ENCODE data around the gene NADK. TPM values are rescaled to one million over a fixed set of nuclear protein-coding genes. Genes with fewer than 3 reads are reported as not detected.

The NADK gene
- total RNA-seq, 1 donor from 2014 or later, result 84.5 TPM

- H3K27me3 Mint-ChIP-seq (ENCODE audit: low read depth), result no peaks in the 10 kb centered on the region
- no peak for DNase-seq (ENCODE audit: low spot score)
- H3K36me3 Mint-ChIP-seq (ENCODE audit: low read depth), result peaks cover 72% of the 10 kb centered on the region
- no peak overlapping the region for H3K4me3 Mint-ChIP-seq (ENCODE audit: low read depth)
- H3K27ac Mint-ChIP-seq, result no peak overlapping the region
- intact Hi-C loops (cut with micrococcal nuclease), result no loop called here
- peaks cover 8% of the 10 kb centered on the region for H3K4me1 Mint-ChIP-seq (ENCODE audit: low read depth)
- H3K9me3 Mint-ChIP-seq, result peaks cover 24% of the 10 kb centered on the region
These were observed 7.2 kb downstream of the NADK start for GRCh38 chr1:1771096-1771495.

- no peak for DNase-seq (ENCODE audit: low spot score)
- Mint-ChIP-seq H3K27ac (no peak overlapping the region), H3K4me1 (ENCODE audit: low read depth) (peaks cover 2% of the 10 kb centered on the region), H3K4me3 (ENCODE audit: low read depth) (no peak overlapping the region), H3K9me3 (peaks cover 24% of the 10 kb centered on the region), H3K27me3 (ENCODE audit: low read depth) (no peaks in the 10 kb centered on the region), H3K36me3 (ENCODE audit: low read depth) (peaks cover 64% of the 10 kb centered on the region)
- intact Hi-C loops (cut with micrococcal nuclease), result no loop called here
These were observed 8.2 kb downstream of the NADK start for GRCh38 chr1:1770102-1770501.

GRCh38 chr1:1768249-1768992, 9.8 kb downstream of the NADK start:
- Mint-ChIP-seq H3K27me3 (ENCODE audit: low read depth) (no peaks in the 10 kb centered on the region), H3K4me1 (ENCODE audit: low read depth) (peaks cover 2% of the 10 kb centered on the region), H3K4me3 (ENCODE audit: low read depth) (no peak overlapping the region), H3K9me3 (peaks cover 24% of the 10 kb centered on the region), H3K36me3 (ENCODE audit: low read depth) (peaks cover 64% of the 10 kb centered on the region), H3K27ac (no peak overlapping the region)
- no peak for DNase-seq (ENCODE audit: low spot score)
- intact Hi-C loops (cut with micrococcal nuclease), result no loop called here

DNA sequence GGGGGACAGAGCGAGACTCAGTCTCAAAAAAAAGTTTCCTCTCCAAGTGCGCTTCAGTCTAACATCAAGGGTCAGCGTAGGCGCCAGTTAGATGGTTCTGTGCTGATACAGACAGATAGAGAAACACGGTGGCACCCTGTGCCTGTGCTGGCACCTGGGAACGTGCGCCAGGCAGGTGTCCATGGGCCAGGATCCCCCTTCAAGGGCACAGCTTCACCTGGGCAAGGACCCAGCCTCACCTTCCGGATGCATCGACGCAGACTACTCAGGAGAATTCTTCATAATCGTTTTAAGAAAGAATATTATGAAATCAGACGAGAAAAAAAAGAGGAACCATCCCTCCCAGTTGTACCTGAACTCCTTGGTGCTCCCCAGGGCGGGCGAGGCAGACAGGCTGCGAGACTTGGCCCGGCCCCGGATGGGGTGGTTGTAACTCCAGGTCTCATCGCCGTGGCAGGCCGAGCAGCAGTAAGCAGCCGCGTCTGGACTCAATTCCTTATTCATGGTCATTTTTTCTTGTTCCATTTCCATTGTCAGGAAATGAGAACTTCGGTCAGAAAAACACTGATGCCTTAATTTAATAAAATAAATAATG, 13.3 kb downstream of the NADK start:
- H3K9me3 Mint-ChIP-seq, result peaks cover 9% of the 10 kb centered on the region
- intact Hi-C loops (cut with micrococcal nuclease), result no loop called here
- DNase-seq (ENCODE audit: low spot score), result no peak
- H3K36me3 Mint-ChIP-seq (ENCODE audit: low read depth), result peaks cover 61% of the 10 kb centered on the region
- H3K4me3 Mint-ChIP-seq (ENCODE audit: low read depth), result no peak overlapping the region
- no peak overlapping the region for H3K27ac Mint-ChIP-seq
- H3K4me1 Mint-ChIP-seq (ENCODE audit: low read depth), result peaks cover 2% of the 10 kb centered on the region
- H3K27me3 Mint-ChIP-seq (ENCODE audit: low read depth), result no peaks in the 10 kb centered on the region

- H3K27me3 Mint-ChIP-seq (ENCODE audit: low read depth), result no peaks in the 10 kb centered on the region
- peaks cover 57% of the 10 kb centered on the region for H3K36me3 Mint-ChIP-seq (ENCODE audit: low read depth)
- no peak for DNase-seq (ENCODE audit: low spot score)
- peaks cover 2% of the 10 kb centered on the region for H3K4me1 Mint-ChIP-seq (ENCODE audit: low read depth)
- H3K4me3 Mint-ChIP-seq (ENCODE audit: low read depth), result no peak overlapping the region
- H3K27ac Mint-ChIP-seq, result no peak overlapping the region
- H3K9me3 Mint-ChIP-seq, result peaks cover 6% of the 10 kb centered on the region
- intact Hi-C loops (cut with micrococcal nuclease), result no loop called here
These were observed 14.3 kb downstream of the NADK start for GRCh38 chr1:1763657-1764621.

- intact Hi-C loops (cut with micrococcal nuclease), result no loop called here
- H3K36me3 Mint-ChIP-seq (ENCODE audit: low read depth), result peaks cover 44% of the 10 kb centered on the region
These were observed 16.5 kb downstream of the NADK start for GRCh38 chr1:1761504-1762376.

DNA sequence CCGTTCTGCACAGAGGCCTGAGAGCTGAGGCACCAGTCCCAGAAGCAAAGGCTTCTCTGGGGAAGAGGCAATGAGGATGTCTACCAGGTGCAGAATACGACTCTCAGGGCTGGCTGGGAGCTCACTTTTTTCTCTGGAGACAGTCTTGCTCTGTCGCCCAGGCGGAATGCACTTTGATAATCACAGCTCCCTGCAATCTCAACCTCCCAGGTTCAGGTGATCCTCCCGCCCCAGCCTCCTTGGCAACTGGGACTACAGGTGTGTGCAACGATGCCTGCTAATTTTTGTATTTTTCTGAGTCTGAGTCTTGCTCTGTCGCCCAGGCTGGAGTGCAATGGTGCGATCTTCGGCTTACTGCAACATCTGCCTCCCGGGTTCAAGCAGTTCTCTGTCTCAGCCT, 17.6 kb downstream of the NADK start:
- intact Hi-C loops (cut with micrococcal nuclease), result no loop called here
- Mint-ChIP-seq H3K9me3 (no peaks in the 10 kb centered on the region), H3K27ac (no peak overlapping the region), H3K36me3 (ENCODE audit: low read depth) (peaks cover 50% of the 10 kb centered on the region), H3K4me1 (ENCODE audit: low read depth) (no peaks in the 10 kb centered on the region), H3K27me3 (ENCODE audit: low read depth) (no peaks in the 10 kb centered on the region), H3K4me3 (ENCODE audit: low read depth) (no peak overlapping the region)
- DNase-seq (ENCODE audit: low spot score), result no peak

More at GRCh38 chr1:1761504-1762376, 16.5 kb downstream of the NADK start:
- H3K27me3 Mint-ChIP-seq (ENCODE audit: low read depth), result no peaks in the 10 kb centered on the region
- H3K9me3 Mint-ChIP-seq, result no peaks in the 10 kb centered on the region
- H3K4me3 Mint-ChIP-seq (ENCODE audit: low read depth), result no peak overlapping the region
- H3K4me1 Mint-ChIP-seq (ENCODE audit: low read depth), result no peaks in the 10 kb centered on the region
- no peak overlapping the region for H3K27ac Mint-ChIP-seq
- no peak for DNase-seq (ENCODE audit: low spot score)

GRCh38 chr1:1760345-1760650, 18.0 kb downstream of the NADK start:
- Mint-ChIP-seq H3K36me3 (ENCODE audit: low read depth) (peaks cover 50% of the 10 kb centered on the region), H3K4me3 (ENCODE audit: low read depth) (no peak overlapping the region), H3K9me3 (no peaks in the 10 kb centered on the region), H3K4me1 (ENCODE audit: low read depth) (no peaks in the 10 kb centered on the region), H3K27ac (no peak overlapping the region), H3K27me3 (ENCODE audit: low read depth) (no peaks in the 10 kb centered on the region)
- intact Hi-C loops (cut with micrococcal nuclease), result no loop called here
- DNase-seq (ENCODE audit: low spot score), result no peak

GRCh38 chr1:1759456-1760344, 18.6 kb downstream of the NADK start:
- no peak overlapping the region for H3K4me3 Mint-ChIP-seq (ENCODE audit: low read depth)
- no peak overlapping the region for H3K27ac Mint-ChIP-seq
- H3K4me1 Mint-ChIP-seq (ENCODE audit: low read depth), result no peaks in the 10 kb centered on the region
- DNase-seq (ENCODE audit: low spot score), result no peak
- no peaks in the 10 kb centered on the region for H3K27me3 Mint-ChIP-seq (ENCODE audit: low read depth)
- H3K9me3 Mint-ChIP-seq, result no peaks in the 10 kb centered on the region
- peaks cover 51% of the 10 kb centered on the region for H3K36me3 Mint-ChIP-seq (ENCODE audit: low read depth)
- intact Hi-C loops (cut with micrococcal nuclease), result no loop called here

GRCh38 chr1:1758692-1759455, 19.4 kb downstream of the NADK start:
- no peaks in the 10 kb centered on the region for H3K4me1 Mint-ChIP-seq (ENCODE audit: low read depth)
- no peak for DNase-seq (ENCODE audit: low spot score)
- intact Hi-C loops (cut with micrococcal nuclease), result no loop called here
- no peaks in the 10 kb centered on the region for H3K27me3 Mint-ChIP-seq (ENCODE audit: low read depth)
- no peak overlapping the region for H3K27ac Mint-ChIP-seq
- H3K36me3 Mint-ChIP-seq (ENCODE audit: low read depth), result peaks cover 44% of the 10 kb centered on the region
- H3K4me3 Mint-ChIP-seq (ENCODE audit: low read depth), result no peak overlapping the region
- no peaks in the 10 kb centered on the region for H3K9me3 Mint-ChIP-seq

DNA sequence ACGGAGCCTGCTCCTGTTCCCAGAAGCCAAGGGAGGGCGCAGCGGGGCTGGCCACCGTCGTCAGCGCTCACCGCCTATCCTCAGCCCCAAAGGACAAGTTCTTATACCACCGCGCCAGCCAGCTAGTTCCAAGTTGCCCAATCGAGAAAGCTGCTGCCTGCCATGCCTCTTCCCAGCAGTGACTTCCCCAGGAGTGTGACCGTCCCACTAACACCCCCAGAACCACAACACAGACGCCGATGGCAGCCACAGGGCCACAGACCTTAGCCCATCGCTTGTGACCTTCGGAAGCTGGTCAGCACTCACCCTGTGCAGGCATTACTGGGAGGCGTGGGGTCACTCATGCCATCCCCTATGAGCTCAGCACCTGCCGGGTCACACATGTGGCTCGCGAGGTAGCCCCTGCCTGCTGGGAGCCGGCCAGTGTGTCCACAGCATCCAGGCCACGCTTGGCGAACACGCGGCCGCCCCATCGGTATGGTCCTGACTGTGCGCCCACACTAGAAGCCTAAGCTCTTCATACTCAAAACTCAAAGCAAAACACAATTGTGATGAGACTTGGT, 20.1 kb downstream of the NADK start:
- DNase-seq (ENCODE audit: low spot score), result no peak
- peaks cover 44% of the 10 kb centered on the region for H3K36me3 Mint-ChIP-seq (ENCODE audit: low read depth)
- H3K27me3 Mint-ChIP-seq (ENCODE audit: low read depth), result no peaks in the 10 kb centered on the region
- H3K4me3 Mint-ChIP-seq (ENCODE audit: low read depth), result no peak overlapping the region
- no peak overlapping the region for H3K27ac Mint-ChIP-seq
- no peaks in the 10 kb centered on the region for H3K4me1 Mint-ChIP-seq (ENCODE audit: low read depth)
- no peaks in the 10 kb centered on the region for H3K9me3 Mint-ChIP-seq
- intact Hi-C loops (cut with micrococcal nuclease), result no loop called here
